Astrocyte (in vitro differentiated cells and primary cell): Measurements from ENCODE around the gene PGM2L1.

Source experiments
- CTCF ChIP-seq: IDR thresholded peaks from 2 replicates; pipeline ENCODE4 v1.5.1; 2011; ENCODE audit warnings: low read depth, mild to moderate bottlenecking, inconsistent platforms, low read length, moderate library complexity; ENCODE audit not compliant: insufficient read depth
- EZH2 ChIP-seq: IDR thresholded peaks from 2 replicates; pipeline ENCODE4 v1.6.1; 2012; ENCODE audit warnings: mild to moderate bottlenecking, low read length, inconsistent platforms; ENCODE audit not compliant: insufficient read depth

DNA sequence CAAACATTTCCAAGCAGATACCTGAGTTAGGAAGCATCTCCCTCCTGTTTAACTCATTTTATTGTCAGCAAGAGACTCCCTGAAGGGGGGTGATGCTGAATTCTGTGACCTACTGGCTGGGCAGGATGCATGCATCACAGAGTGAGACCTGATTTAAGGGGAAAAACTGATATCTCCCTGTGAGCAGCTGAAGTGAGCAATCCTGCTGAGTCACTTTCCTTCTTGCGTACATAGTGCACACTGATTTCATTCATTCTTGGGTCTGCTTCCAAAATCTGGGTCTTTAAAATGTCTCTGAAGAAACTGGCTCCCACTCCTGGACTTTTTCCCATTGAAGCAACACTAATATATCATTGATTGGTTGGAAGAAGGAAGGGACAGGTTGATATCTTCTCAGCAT lies 110.1 kb downstream of the PGM2L1 start:
- no peak for TF ChIP-seq CTCF
- no peak for TF ChIP-seq EZH2
